RPMI8226 (cell line): ENCODE results near the gene RFX1.
"Not testable (repeated sequence)": the region's sequence is repeated elsewhere in the genome, so short reads cannot be mapped to it uniquely, and the experiment has no call there.

ENCODE experiments used
- DNase-seq: peaks from one replicate; pipeline ENCODE4 v3.0.0-alpha.2; 2015

RFX1 gene

DNA sequence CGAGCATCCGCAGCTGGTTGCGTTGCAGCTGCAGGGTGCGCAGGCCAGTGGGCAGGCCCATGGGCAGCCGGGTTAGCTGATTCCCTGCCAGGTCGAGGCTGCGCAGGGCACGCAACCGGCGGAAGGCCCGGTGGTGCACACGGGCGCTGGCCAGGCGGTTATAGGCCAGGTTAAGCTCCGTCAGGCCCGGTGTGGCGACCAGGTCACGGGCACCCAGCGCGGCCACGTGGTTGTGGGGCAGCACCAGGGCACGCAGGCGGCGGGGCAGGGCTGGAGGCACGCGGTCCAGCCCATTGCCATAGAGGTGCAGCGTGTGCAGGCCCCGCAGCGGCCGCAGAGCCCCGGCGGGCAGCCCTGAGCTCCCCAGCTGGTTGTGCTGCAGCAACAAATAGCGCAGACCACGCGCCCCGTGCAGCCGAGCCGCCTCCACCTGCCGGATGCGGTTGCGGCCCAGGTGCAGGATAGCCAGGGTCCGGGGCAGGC lies 73.2 kb downstream of the RFX1 start:
- peak; percentile 45 for DNase-seq

DNA sequence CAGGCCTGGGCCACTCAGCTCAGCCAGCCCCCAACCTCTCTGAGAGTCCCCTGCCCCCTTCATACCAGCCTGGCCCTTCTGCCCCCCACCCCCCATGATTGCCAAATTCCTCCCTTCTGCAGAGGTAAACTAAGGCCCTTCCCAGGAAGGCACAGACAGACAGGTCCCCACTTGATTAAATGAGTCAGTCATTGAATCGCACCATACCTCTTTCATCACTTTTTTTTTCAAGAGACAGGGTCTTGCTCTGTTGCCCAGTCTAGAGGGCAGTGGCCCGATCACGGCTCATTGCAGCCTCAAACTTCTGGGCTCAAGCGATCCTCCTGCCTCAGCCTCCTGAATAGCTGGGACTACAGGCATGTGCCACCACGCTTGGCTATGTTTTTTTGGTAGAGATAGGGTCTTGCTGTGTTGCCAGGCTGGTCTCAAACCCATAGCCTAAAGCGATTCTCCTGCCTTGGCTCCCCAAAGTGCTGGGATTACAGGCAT lies 73.9 kb downstream of the RFX1 start:
- no peak for DNase-seq

DNA sequence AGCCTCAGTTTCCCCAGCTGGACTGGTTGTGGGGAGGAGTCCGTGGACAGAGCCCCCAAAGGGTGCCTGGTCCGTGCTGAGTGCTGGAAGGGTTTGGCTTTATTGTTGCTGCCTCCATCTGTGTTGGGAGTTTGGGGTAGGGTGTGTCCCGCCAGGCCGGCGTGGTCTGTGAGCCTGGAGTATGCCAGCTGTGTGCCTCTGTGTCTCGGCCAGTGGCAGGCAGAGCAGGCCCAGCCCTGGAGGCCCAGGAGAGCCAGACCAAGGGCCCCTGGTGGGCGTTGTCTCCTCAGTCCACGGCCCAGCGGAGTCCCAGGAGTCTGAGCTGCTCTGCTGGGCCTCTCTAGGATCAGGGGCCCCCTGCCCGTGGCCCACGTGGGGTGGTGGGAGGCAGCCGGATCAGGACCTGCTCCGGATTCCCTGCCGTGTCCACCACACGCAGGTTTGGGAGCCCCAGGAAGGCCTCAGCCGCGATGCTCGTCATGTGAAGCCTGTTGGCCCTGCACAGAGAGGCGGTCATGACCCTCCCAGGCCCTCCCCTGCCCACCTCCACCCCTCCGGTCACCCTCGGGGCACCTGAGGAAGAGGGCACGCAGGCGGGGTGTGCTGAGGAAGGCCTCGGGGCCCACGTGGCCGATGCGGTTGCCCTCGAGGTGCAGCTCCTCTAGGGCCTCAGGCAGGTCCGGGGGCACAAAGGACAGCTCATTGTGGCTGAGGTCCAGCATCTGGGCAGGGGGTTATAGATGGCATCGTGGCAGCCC lies 74.5 kb downstream of the RFX1 start:
- DNase-seq = no peak

DNA sequence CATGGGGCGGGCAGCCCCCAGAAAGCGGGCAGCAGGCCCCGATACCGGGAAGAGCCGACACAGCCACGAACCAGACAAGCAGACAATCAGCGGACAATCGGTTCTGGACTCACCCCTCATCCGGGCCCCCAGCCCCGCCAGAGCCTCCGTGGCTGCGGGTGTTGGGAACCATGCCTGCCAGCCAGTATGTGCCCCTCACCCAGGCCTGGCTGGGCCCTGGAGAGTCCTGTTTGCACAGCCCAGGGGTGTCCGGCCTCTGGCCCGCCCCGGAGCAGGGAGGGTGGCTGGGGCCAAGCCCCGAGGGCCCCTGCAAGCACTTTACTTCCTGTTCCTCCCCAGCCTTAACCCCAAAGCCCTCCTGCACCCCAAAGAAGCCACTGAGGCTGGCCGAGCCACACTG lies 75.7 kb downstream of the RFX1 start:
- DNase-seq = no peak

DNA sequence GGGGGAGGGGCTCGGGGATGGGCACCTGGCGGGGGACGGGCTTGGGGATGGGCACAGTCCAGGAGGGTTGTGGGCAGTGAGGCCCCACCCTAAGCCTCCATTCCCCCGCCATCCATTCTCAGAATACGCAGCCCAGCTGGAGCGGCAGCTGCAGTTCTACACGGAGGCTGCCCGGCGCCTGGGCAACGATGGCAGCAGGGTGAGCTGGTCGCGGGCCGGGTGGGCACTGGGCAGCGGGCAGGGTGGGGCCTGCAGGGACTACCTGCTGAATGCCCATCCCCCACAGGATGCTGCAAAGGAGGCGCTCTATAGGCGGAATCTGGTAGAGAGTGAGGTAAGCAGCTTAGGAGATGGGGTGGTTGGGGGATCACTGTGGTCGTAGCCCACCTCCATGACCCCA lies 76.2 kb downstream of the RFX1 start:
- DNase-seq = no peak

DNA sequence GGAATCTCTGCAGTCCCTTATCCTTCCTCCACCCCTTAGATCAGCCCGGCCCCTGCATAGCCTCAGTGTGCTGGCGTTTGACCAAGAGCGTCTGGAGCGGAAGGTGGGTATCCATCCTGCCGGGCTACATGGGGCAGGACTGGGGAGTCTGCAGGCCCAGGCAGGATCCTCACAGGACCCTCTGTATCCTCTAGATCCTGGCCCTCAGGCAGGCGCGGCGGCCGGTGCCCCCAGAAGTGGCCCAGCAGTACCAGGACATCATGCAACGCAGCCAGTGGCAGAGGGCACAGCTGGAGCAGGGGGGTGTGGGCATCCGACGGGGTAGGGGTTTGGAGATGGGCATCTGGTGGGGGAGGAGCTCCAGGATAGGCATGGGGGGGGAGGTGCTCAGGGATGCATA lies 76.8 kb downstream of the RFX1 start:
- DNase-seq = no peak

DNA sequence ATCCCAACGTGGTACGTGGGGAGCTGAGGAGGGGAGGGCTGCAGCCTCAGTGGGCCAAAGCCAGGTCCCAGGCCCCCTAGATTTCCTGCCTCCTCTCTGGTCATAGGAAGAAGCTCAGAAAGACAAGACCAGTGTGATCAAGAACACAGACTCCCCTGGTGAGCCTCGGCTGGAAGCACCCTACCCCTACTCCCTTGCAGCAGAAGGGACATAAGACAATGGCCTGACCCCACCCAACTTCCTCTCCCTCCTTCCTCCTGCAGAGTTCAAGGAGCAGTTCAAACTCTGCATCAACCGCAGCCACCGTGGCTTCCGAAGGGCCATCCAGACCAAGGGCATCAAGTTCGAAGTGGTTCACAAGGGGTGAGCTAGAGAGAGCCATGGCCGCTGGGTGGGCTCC lies 79.4 kb downstream of the RFX1 start:
- no peak for DNase-seq

DNA sequence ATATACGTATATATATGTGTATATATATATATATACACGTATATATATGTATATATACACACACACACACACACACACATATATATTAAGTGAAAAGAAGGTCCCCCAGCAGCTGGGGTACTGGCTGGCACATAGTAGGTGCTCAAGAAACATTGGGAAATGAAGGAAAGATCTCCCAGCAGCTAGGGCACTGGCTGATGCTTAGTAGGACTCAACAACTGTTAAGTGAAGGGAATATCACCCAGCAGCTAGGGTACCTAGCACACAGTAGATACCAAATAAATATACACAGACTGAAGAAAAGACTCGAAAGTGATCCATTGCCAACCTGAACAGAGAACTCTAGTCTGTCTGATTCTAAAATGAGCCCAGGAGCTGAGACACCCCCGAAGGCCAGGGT lies 80.1 kb downstream of the RFX1 start:
- no peak for DNase-seq

DNA sequence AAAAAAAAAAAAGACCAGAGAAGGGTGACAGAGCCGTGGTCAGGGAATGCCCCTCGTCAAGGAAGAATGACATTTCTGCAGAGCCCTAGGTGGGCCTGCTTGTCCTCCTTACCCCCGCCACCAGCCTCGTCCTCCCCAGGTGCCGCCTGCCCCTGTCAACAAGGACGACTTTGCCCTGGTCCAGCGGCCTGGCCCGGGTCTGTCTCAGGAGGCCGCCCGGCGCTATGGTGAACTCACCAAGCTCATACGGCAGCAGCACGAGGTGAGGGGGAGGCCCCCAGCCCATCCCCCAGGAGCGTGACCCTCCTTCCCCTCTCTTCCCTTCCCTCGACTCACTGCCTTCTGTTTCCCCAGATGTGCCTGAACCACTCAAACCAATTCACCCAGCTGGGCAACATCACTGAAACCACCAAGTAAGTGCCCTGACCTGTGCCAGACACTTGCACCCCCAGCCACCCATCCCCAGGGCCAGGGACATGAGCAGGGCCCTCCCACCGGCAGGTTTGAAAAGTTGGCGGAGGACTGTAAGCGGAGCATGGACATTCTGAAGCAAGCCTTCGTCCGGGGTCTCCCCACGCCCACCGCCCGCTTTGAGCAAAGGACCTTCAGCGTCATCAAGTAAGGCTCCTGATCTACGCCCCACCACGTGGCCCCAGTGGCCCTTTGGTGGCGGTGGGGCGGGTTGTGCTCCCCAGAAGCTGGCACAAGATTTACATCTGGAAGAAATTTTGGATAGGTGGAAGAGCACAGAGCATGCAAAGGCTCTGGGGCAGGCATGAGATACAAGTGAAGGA lies 82.7 kb downstream of the RFX1 start:
- no peak for DNase-seq

DNA sequence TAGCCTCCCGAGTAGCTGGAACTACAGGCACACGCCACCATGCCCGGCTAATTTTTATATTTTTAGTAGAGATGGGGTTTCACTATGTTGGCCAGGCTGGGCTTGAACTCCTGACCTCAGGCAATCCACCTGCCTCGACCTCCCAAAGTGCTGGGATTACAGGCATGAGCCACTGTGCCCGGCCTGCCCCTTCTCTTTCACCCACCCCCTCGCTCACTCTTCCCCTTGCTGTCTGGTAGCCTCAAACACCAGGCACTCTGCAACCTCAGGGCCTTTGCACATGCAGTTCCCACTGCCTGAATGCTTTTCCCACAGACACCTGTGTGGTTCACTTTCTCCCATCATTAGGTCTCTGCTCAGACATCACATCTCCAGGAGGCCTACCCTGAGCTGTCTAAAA lies 84.0 kb downstream of the RFX1 start:
- DNase-seq = not testable (repeated sequence)

DNA sequence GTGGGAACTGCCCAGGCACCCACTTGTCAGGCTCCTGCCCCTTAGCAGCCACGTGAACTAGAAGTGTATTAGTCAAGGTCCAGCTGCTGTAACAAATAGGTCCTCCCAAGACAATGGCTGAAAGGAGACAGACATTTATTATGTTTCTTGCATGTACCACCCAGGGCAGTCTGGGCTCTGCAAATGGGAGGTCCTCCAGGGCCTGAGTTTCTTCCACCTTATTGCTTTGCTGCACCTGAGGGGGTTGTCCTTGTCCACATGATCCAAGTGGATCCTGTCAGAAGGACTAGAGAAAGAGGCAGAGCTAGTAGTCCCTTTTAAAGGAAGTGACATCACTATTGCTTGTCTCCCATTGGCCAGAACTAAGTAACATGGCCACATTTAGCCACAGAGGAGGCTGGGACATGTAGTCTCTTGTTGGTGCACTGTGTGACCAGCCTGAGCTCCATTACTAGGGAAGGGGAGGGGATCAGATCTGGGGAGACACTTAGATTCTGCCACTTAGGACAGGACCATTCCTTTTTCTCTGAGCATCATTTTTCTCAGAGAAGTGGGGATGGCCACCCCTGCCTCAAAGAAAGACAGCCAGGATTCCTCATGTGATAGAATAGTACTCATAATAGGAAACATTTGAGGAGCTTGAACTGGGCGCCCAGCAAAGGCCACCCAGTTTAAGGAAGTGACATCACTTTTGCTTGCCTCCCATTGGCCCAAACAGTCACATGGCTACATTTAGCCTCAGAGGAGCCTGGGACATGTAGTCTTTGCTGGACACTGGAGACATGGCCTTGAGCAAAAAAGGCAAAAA lies 85.0 kb downstream of the RFX1 start:
- peak; percentile 50 for DNase-seq

DNA sequence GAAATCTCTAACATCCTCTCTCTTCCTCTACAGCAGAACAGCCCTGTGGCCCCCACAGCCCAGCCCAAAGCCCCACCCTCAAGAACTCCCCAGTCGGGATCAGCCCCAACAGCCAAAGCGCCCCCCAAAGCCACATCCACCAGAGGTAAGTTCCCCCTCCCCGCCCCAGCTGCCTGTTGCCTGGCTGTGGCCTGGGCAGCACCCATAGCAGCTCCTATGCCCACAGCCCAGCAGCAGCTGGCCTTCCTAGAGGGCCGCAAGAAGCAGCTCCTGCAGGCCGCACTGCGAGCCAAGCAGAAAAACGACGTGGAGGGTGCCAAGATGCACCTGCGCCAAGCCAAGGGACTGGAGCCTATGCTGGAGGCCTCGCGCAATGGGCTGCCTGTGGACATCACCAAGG lies 85.6 kb downstream of the RFX1 start:
- no peak for DNase-seq

DNA sequence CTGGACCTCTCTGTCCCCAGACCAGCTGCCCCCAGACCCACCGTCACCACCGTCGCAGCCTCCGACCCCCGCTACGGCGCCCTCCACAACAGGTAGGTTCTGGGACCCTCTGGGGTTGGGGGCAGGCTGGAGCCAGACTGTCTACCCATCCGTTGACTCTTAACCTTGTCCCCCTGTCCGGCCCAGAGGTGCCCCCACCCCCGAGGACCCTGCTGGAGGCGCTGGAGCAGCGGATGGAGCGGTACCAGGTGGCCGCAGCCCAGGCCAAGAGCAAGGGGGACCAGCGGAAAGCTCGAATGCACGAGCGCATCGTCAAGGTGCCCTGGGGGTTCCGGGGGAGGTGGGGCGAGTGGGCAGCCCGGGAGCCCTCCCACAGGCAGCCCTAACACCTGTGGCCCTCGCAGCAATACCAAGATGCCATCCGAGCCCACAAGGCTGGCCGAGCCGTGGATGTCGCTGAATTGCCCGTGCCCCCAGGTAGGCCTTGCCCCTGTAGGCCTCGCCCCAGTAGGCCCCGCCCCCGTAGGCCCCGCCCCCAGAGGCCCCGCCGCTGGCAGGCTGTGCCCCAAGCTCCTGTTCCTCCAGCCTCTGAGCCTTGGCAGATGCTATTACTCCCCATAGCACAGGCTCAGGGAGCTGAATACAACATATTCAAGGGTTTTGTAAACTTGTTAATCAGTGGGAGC lies 87.3 kb downstream of the RFX1 start:
- no peak for DNase-seq

DNA sequence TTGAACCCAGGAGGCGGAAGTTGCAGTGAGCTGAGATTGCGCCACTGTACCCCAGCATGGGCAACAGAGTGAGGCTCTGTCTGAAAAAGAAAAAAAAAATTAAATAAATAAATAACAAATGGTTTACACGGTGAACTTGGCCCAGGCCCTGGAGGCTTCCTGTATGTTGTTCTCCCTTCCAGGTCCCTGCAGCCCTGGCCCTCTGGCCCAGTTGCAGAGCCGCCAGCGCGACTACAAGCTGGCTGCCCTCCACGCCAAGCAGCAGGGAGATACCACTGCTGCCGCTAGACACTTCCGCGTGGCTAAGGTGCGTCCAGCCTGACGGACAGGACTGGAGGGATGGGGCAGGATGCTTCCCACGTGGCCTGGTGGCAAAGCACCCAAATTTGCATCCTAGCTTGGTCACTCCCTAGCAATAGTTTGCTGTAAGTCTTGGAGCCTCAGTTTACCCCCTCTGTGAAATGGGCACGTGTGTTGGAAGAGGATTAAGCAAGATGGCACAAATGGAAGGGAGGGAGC lies 88.2 kb downstream of the RFX1 start:
- no peak for DNase-seq

DNA sequence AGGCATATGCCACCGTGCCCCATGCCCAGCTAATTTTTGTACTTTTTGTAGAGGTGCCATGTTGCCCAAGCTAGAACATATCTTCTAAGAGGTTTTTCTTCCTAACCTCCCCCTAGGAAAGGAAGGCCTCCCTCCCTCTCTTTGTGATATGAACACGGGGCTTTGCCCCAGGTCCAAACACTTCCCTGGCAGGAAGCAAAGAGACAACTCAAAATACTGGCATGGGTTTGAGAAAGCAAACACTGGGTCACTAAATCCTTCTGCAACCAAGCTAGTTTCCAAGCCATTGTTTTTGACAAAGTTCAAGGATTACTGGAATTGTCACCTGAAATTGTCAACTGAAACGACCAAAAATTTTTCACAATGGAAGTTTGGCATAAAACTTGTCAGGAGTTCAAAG lies 91.3 kb downstream of the RFX1 start:
- no peak for DNase-seq

DNA sequence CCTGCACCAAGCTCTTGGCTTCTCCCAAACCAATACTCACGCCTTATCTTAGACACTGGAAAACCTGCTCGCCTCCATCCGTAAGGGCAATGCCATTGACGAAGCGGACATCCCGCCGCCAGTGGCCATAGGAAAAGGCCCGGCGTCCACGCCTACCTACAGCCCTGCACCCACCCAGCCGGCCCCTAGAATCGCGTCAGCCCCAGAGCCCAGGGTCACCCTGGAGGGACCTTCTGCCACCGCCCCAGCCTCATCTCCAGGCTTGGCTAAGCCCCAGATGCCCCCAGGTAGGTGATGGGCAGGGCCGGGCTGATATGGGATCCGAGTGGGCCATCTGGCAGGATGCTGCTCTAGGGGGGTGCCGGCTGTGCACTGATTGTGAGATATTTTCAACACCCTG lies 92.8 kb downstream of the RFX1 start:
- no peak for DNase-seq
